H1 (cell line): ENCODE results near the gene SBF1. TPM values are rescaled to one million over a fixed set of nuclear protein-coding genes. Genes with fewer than 3 reads are reported as not detected.

Experiments used
- CTCF ChIA-PET: fragments of 300-600 bp; sonication (Branson Sonifier 250); formaldehyde crosslinking; loops from one replicate; lab custom pipeline; 2021; ENCODE audit not compliant: partially characterized antibody; lab: Charles Lee
- POLR2A ChIA-PET: fragments of 300-600 bp; sonication (Branson Sonifier 250); formaldehyde crosslinking; loops from one replicate; lab custom pipeline; 2021; ENCODE audit warnings: inconsistent platforms; ENCODE audit not compliant: partially characterized antibody; lab: Charles Lee
- DNase-seq, 2 experiments: peaks; one replicate each; pipeline versions ENCODE4 v3.0.0 to v3.0.0-alpha.2; 2010 to 2022; ENCODE audit warnings: low spot score in 2 of 2, low read depth in 1 of 2, mixed read lengths in 1 of 2
- FAIRE-seq: peaks from 2 replicates; lab custom pipeline; 2011; peaks lifted over from hg19 to GRCh38; lab: Jason Lieb, UNC
- H2AFZ ChIP-seq: 2 replicates; pipeline ENCODE4 v1.8.1; 2012; ENCODE audit warnings: low read length, inconsistent platforms
- H2AK5ac ChIP-seq: 2 replicates; pipeline ENCODE4 v1.6.1; 2013; ENCODE audit warnings: low read depth, low read length
- H2BK120ac ChIP-seq: replicated peaks from 2 replicates; pipeline ENCODE3; 2013; ENCODE audit warnings: low read depth, low read length, inconsistent platforms
- H2BK12ac ChIP-seq: 2 replicates; pipeline ENCODE4 v1.6.1; 2013; ENCODE audit warnings: low read depth, low read length
- H2BK15ac ChIP-seq: 2 replicates; pipeline ENCODE4 v1.6.1; 2013; ENCODE audit warnings: low read length
- H2BK20ac ChIP-seq: 2 replicates; pipeline ENCODE4 v1.6.1; 2013; ENCODE audit warnings: low read length
- H2BK5ac ChIP-seq: 2 replicates; pipeline ENCODE4 v1.6.1; 2013; ENCODE audit warnings: low read depth, low read length
- H3K14ac ChIP-seq: 2 replicates; pipeline ENCODE4 v1.6.1; 2013; ENCODE audit warnings: inconsistent platforms; ENCODE audit not compliant: insufficient read length
- H3K18ac ChIP-seq: 2 replicates; pipeline ENCODE4 v1.6.1; 2013; ENCODE audit warnings: low read length; ENCODE audit errors: extremely low read depth
- H3K23ac ChIP-seq: 2 replicates; pipeline ENCODE4 v1.6.1; 2013; ENCODE audit warnings: inconsistent platforms; ENCODE audit not compliant: insufficient read length
- H3K23me2 ChIP-seq: 2 replicates; pipeline ENCODE4 v1.6.1; 2013; ENCODE audit warnings: low read depth, low read length
- H3K27ac ChIP-seq: 2 replicates; pipeline ENCODE4 v1.6.1; 2011; ENCODE audit warnings: low read depth, low read length, inconsistent platforms
- H3K27me3 ChIP-seq, 4 experiments: replicated peaks in 1 of 4; 1 replicate in 1 of 4; 2 replicates in 3 of 4; pipeline versions ENCODE4 v1.6.1 to v1.8.1; 2011 to 2013; ENCODE audit warnings: low read length in 3 of 4, mild to moderate bottlenecking in 3 of 4, inconsistent platforms in 2 of 4, mixed read lengths in 2 of 4, moderate library complexity in 1 of 4; ENCODE audit not compliant: control insufficient read depth in 3 of 4, insufficient read depth in 3 of 4; ENCODE audit errors: extremely low read depth in 1 of 4
- H3K36me3 ChIP-seq, 4 experiments: 2 replicates each; pipeline versions ENCODE4 v1.6.1 to v1.8.1; 2011 to 2013; ENCODE audit warnings: mild to moderate bottlenecking in 4 of 4, low read length in 3 of 4, moderate library complexity in 2 of 4, control low read depth in 1 of 4, inconsistent platforms in 1 of 4; ENCODE audit not compliant: insufficient read depth in 4 of 4, control insufficient read depth in 2 of 4
- H3K4ac ChIP-seq: replicated peaks from 2 replicates; pipeline ENCODE3; 2013; ENCODE audit warnings: low read length, low read depth, mixed read lengths, inconsistent platforms; ENCODE audit not compliant: insufficient read length
- H3K4me1 ChIP-seq, 4 experiments: replicated peaks in 1 of 4; 1 replicate in 1 of 4; 2 replicates in 3 of 4; pipeline versions ENCODE4 v1.6.1 to v1.8.1; 2011 to 2013; ENCODE audit warnings: low read length in 3 of 4, inconsistent platforms in 2 of 4, mixed read lengths in 1 of 4; ENCODE audit not compliant: insufficient read depth in 4 of 4, control insufficient read depth in 3 of 4
- H3K4me2 ChIP-seq, 2 experiments: 2 replicates each; pipeline versions ENCODE4 v1.6.1 to v1.8.1; 2011 to 2013; ENCODE audit warnings: low read depth in 2 of 2, low read length in 2 of 2, control low read depth in 1 of 2, inconsistent platforms in 1 of 2, mild to moderate bottlenecking in 1 of 2; ENCODE audit not compliant: insufficient read depth in 1 of 2
- H3K4me3 ChIP-seq, 4 experiments: fragments of 200-600, 300-600 bp in 1 of 4; sonication (generic), shearing (Covaris generic), sonication (Bioruptor Twin) in 1 of 4; 2 replicates each; pipeline versions ENCODE4 v1.5.1 to v1.8.1; 2011 to 2016; ENCODE audit warnings: low read length in 4 of 4, low read depth in 3 of 4, control low read depth in 2 of 4, inconsistent platforms in 2 of 4, mild to moderate bottlenecking in 2 of 4, mixed read lengths in 1 of 4, moderate library complexity in 1 of 4; ENCODE audit not compliant: insufficient read depth in 2 of 4; ENCODE audit errors: extremely low read depth in 1 of 4
- H3K56ac ChIP-seq: replicated peaks from 2 replicates; pipeline ENCODE3; 2013; ENCODE audit warnings: low read depth, mild to moderate bottlenecking, mixed read lengths, low read length, inconsistent platforms; ENCODE audit not compliant: insufficient read length
- H3K79me1 ChIP-seq: 2 replicates; pipeline ENCODE4 v1.6.1; 2013; ENCODE audit warnings: low read depth, low read length, control low read depth
- H3K79me2 ChIP-seq, 2 experiments: 2 replicates each; pipeline versions ENCODE4 v1.6.1 to v1.8.1; 2012 to 2013; ENCODE audit warnings: low read length in 2 of 2, mild to moderate bottlenecking in 2 of 2, inconsistent platforms in 1 of 2; ENCODE audit not compliant: insufficient read depth in 2 of 2, control insufficient read depth in 1 of 2
- H3K9ac ChIP-seq, 4 experiments: replicated peaks in 1 of 4; 1 replicate in 1 of 4; 2 replicates in 3 of 4; pipeline versions ENCODE4 v1.6.1 to v1.8.1; 2011 to 2013; ENCODE audit warnings: low read depth in 3 of 4, low read length in 3 of 4, control low read depth in 2 of 4, mild to moderate bottlenecking in 2 of 4, moderate library complexity in 2 of 4, inconsistent platforms in 1 of 4; ENCODE audit errors: extremely low read depth in 1 of 4
- H3K9me3 ChIP-seq, 2 experiments: 2 replicates each; pipeline versions ENCODE4 v1.6.1 to v1.8.1; 2012 to 2013; ENCODE audit warnings: mild to moderate bottlenecking in 2 of 2, moderate library complexity in 2 of 2, control low read depth in 1 of 2, inconsistent platforms in 1 of 2, low read depth in 1 of 2, low read length in 1 of 2, mixed read lengths in 1 of 2; ENCODE audit not compliant: insufficient read depth in 2 of 2
- H4K20me1 ChIP-seq, 2 experiments: replicated peaks in 1 of 2; 2 replicates each; pipeline versions ENCODE3 to v1.8.1; 2011 to 2013; ENCODE audit warnings: inconsistent platforms in 2 of 2, low read length in 2 of 2, mild to moderate bottlenecking in 1 of 2; ENCODE audit not compliant: insufficient read depth in 2 of 2, control insufficient read depth in 1 of 2
- H4K5ac ChIP-seq: 2 replicates; pipeline ENCODE4 v1.6.1; 2013; ENCODE audit warnings: low read length, low read depth, mixed read lengths, inconsistent platforms; ENCODE audit not compliant: insufficient read length
- H4K8ac ChIP-seq: 2 replicates; pipeline ENCODE4 v1.8.0; 2013; ENCODE audit warnings: mild to moderate bottlenecking, moderate library complexity, low read length, inconsistent platforms; ENCODE audit not compliant: insufficient read depth; ENCODE audit errors: extremely low read depth
- H4K91ac ChIP-seq: replicated peaks from 2 replicates; pipeline ENCODE3; 2013; ENCODE audit warnings: low read length, mixed read lengths, inconsistent platforms; ENCODE audit not compliant: insufficient read length
- HDAC2 ChIP-seq, 2 experiments: fragments of 300-600 bp in 1 of 2; sonication (generic) in 1 of 2; IDR thresholded peaks; 2 replicates each; pipeline ENCODE4 v1.6.1; 2011 to 2012; ENCODE audit warnings: low read depth in 2 of 2, low read length in 2 of 2, mild to moderate bottlenecking in 2 of 2, moderate library complexity in 2 of 2, borderline replicate concordance in 1 of 2, inconsistent platforms in 1 of 2
- JUND ChIP-seq: IDR thresholded peaks from 2 replicates; pipeline ENCODE4 v1.6.1; 2011; ENCODE audit warnings: mild to moderate bottlenecking, improper control_type of control experiment, low read length
- NRF1 ChIP-seq: IDR thresholded peaks from 2 replicates; pipeline ENCODE4 v1.6.1; 2011; ENCODE audit warnings: mild to moderate bottlenecking, low read depth, low read length, improper control_type of control experiment
- TAF1 ChIP-seq: IDR thresholded peaks from 2 replicates; pipeline ENCODE4 v1.6.1; 2011; ENCODE audit warnings: mild to moderate bottlenecking, low read depth, low read length
- WGBS, 2 experiments: shearing (Covaris generic) in 1 of 2; methylation state at CpG; one replicate each; pipeline versions ENCODE4 v1.1.6 to v1.1.7; 2013 to 2015; ENCODE audit warnings: low lambda C conversion rate in 2 of 2, mixed read lengths in 2 of 2, inconsistent platforms in 1 of 2, low coverage in 1 of 2, missing lambda C conversion rate in 1 of 2; ENCODE audit not compliant: insufficient replicate concordance in 2 of 2, insufficient coverage in 1 of 2, insufficient read length in 1 of 2; ENCODE audit errors: extremely low coverage in 1 of 2, missing lambda C conversion rate in 1 of 2; 5-methylcytosine and 5-hydroxymethylcytosine counted together
- polyA plus RNA-seq, 7 experiments: library from polyadenylated mRNA; depleted of rRNA in 3 of 7; stranded (reverse) in 5 of 7; unstranded in 2 of 7; fragments of >200 nt in 5 of 7; fragments of 200-250 nt in 2 of 7; gene quantifications; 1 replicate in 5 of 7; 2 replicates in 1 of 7; 4 replicates in 1 of 7; pipeline versions ENCODE4 v1.2.1 to v1.2.3, GENCODE V29; 2011 to 2013; ENCODE audit warnings: missing spikeins in 2 of 7, mixed read lengths in 2 of 7
- total RNA-seq: library from RNA; stranded (reverse); fragmentation: NEBNext Ultra II Directional; extraction: Animal tissue kit (Norgen Biotek cat#: 25700); gene quantifications from 2 replicates; pipeline ENCODE4 v1.2.1, GENCODE V29; 2021

The SBF1 gene
- total and polyA plus RNA-seq, 2 of the 8 experiments (the other 6 are each of a cell fraction or from before 2014, with no cell fraction given): 29.1 to 71.5 TPM

GRCh38 chr22:50518606-50519005, 43.8 kb upstream of the SBF1 start:
- H3K18ac ChIP-seq: no peak overlapping the region
- H3K4ac ChIP-seq: no peak overlapping the region
- CTCF ChIA-PET: interaction anchor here (0.9 kb wide), 1 partner anchor 46 kb away, joined by 3 read pairs; no protein-coding TSS in a partner anchor
- DNase-seq: no peak
- no peak overlapping the region for H2AK5ac ChIP-seq
- no peaks in the 10 kb centered on the region for H3K4me1 ChIP-seq
- WGBS, 2 experiments: 96% methylated on average over 7 of the region's 7 CpGs; no CpG with 5 or more reads in 1 of the 2 experiments
- H3K4me2 ChIP-seq: no peak overlapping the region
- no peak overlapping the region for H3K4me3 ChIP-seq
- POLR2A ChIA-PET: interaction anchor here (0.8 to 1.3 kb wide), 2 partner anchors 10 to 11 kb away, joined by 3 to 8 read pairs; partner anchors contain the start of genes LMF2 and NCAPH2
- H3K14ac ChIP-seq: no peak overlapping the region
- no peaks in the 10 kb centered on the region for H3K27me3 ChIP-seq
- peaks cover 6 to 16% of the 10 kb centered on the region in 2 experiments for H4K20me1 ChIP-seq
- H2BK15ac ChIP-seq: no peak overlapping the region
- peaks cover 10 to 17% of the 10 kb centered on the region in 2 experiments; a peak in 2 of 4 replicates for H3K79me2 ChIP-seq
- H2AFZ ChIP-seq: no peak overlapping the region
- H3K36me3 ChIP-seq: peaks cover 4 to 21% (median 17%) of the 10 kb centered on the region in 4 experiments; a peak in 7 of 8 replicates
- no peaks in the 10 kb centered on the region for H3K23me2 ChIP-seq
- TF ChIP-seq NRF1 (no peak), TAF1 (no peak), HDAC2 (IDR thresholded peaks at IDR 0.05; ENCODE audit: borderline replicate concordance in 1 of 2, low read depth in 2 of 2, low read length in 2 of 2) (no peak), JUND (no peak)
- TF ChIP-seq, all 59 proteins: peak for 0
- Histone ChIP-seq H4K5ac (no peak overlapping the region), H3K79me1 (peaks cover 8% of the 10 kb centered on the region; the same call in 1 of the 2 replicates), H3K56ac (no peak overlapping the region), H2BK20ac (no peak overlapping the region), H4K8ac (no peak overlapping the region), H3K9ac (no peak overlapping the region), H2BK5ac (no peak overlapping the region), H3K27ac (no peak overlapping the region), H2BK120ac (no peak overlapping the region), H3K23ac (no peak overlapping the region), H4K91ac (no peak overlapping the region), H3K9me3 (no peaks in the 10 kb centered on the region), H2BK12ac (no peak overlapping the region)
- no peak for FAIRE-seq
